GM19099 (cell line): ENCODE data around the gene PWP1.

Experiments used
- POLR2A ChIP-seq: IDR thresholded peaks from 3 replicates; pipeline ENCODE4 v1.6.1; 2011; ENCODE audit warnings: low read depth; ENCODE audit not compliant: insufficient read length; ENCODE audit errors: extremely low read depth

Gene PWP1

GRCh38 chr12:107660235-107660634 lies 25.4 kb upstream of the PWP1 start:
- TF ChIP-seq POLR2A, result no peak

GRCh38 chr12:107660861-107661415 lies 24.7 kb upstream of the PWP1 start:
- TF ChIP-seq POLR2A, result no peak

GRCh38 chr12:107661830-107662229 lies 23.8 kb upstream of the PWP1 start:
- TF ChIP-seq POLR2A, result no peak

GRCh38 chr12:107662484-107662883 lies 23.1 kb upstream of the PWP1 start:
- TF ChIP-seq POLR2A, result no peak

DNA sequence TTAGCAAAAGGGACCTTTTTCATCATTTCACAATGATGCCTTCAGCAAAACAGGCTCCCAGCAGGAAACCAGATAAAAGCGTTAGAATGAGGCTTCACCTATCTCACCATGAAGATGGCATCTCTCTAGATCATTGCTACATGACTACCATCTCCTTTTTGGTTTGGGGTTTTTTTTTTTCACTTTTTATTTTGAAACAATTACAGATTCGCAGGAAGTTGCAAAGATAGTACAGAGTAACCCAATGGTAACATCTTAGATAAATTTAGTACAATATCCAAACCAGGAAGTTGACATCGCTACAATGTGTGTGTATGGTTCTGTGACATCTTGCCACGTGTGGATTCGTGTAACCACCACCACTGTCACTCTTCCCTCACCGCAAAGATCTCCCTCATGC lies 22.3 kb upstream of the PWP1 start:
- no peak for TF ChIP-seq POLR2A

DNA sequence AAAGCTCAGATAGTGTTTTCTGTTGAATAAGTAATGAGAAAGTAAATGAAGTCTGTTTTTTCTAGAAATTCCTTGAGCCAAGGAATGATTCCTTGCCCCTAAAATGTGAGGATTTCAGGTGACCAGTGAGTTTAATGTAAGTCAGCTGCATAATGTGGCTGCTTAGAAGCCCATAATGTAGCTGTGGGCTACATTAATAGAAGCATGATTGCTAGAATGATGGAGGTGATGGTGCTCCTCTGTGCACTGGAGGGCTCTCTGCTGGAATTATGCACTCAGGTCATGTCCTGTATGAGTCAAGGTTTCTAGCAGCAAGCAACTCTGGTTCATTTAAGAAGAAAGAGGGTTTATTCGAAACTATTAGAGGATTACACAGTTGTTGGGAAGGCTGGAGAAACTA lies 19.6 kb upstream of the PWP1 start:
- no peak for TF ChIP-seq POLR2A

GRCh38 chr12:107667464-107667863 lies 18.1 kb upstream of the PWP1 start:
- TF ChIP-seq POLR2A, result no peak

DNA sequence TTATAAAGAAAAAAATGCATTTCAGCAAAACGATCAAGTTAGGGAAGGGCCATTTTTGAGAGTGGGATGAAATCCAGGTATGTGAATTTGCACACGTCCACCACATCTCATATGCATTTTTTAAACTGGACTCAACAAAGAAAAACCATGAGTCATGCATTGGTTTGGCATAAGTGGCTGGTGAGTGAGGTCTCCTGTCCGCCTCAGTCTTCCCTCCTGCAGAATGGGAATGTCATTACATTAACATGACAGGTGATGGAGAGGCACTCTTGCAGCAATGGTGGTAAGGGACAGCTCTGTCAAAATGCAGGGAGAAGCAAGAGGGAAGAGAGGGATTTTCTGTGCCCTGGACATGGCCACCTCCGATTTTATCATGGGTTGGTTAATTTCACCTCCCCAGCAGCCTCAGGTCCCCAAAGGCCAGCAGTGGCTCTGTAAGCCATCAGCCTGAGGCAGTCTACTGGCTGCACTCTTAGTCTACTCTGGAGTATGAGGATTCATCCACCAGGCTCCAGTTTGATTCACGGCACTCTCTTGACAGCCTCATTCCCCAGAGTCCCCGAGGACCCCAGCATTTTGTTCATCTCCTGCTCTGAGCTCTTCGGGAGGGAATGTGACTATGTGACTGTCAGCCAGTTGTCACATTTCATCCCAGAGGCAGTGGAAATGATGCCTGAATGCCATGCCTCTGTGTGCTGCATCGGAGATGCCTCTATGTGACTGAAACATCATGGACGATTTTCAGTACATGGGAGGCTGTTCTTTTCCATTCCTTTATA lies 17.1 kb upstream of the PWP1 start:
- TF ChIP-seq POLR2A, result no peak

- TF ChIP-seq POLR2A, result no peak
Observed at GRCh38 chr12:107669946-107670345, 15.7 kb upstream of the PWP1 start.

- no peak for TF ChIP-seq POLR2A
Observed at GRCh38 chr12:107670999-107671643, 14.5 kb upstream of the PWP1 start.

DNA sequence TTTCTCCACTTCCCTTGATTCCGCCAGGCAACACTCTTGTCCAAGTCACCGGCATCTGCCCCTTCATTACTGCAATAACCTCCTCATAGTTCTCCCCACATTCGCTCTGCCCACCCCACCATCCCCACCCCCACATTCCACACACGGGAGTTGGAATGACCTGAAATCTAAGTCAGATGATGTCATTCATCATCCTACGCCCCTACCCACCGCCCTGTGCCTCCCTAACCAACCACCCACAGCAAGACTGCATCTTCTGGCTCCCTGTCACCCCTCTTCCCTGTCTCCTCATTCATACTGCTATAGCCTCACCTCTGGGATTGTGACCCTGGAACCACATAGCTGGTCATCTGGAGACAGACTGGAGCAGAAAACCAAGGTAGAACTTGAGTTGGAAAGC lies 7.9 kb upstream of the PWP1 start:
- TF ChIP-seq POLR2A, result no peak

DNA sequence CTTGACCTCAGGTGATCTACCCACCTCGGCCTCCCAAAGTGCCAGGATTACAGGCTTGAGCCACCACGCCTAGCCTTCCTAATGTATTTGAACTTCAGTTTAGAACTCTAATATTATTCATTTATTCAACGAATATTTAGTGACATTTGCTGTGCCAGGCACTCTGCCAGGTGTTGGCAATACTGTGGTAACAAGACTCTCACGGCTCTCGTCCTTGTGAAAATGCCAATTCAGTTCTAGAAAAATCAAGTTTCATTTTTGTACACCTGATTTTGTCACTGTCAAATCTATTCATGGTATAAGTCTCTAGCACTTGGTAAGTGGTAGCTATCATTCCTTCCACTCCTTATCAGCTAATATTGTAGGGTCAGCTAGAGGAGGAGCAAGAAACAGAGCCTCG lies 6.3 kb upstream of the PWP1 start:
- TF ChIP-seq POLR2A, result no peak

GRCh38 chr12:107681455-107681835 lies 4.2 kb upstream of the PWP1 start:
- no peak for TF ChIP-seq POLR2A

GRCh38 chr12:107681836-107682820 lies 3.5 kb upstream of the PWP1 start:
- TF ChIP-seq POLR2A, result no peak
